NCI-H1092 (cell line): ENCODE measurements around the gene RPL29.
"Not testable (repeated sequence)": the region's sequence is repeated elsewhere in the genome, so short reads cannot be mapped to it uniquely, and the experiment has no call there.

Experiments
- DNase-seq: peaks from one replicate; lab custom pipeline; 2025; lab: John Stamatoyannopoulos, UW

Gene RPL29

GRCh38 chr3:51995346-51996163 is at the start of gene RPL29:
Gene RPL29, minus strand, starts transcription at chr3:51995895. Its CDS starts 434 bp downstream, at chr3:51995461.
- DNase-seq = peak; percentile 85

DNA sequence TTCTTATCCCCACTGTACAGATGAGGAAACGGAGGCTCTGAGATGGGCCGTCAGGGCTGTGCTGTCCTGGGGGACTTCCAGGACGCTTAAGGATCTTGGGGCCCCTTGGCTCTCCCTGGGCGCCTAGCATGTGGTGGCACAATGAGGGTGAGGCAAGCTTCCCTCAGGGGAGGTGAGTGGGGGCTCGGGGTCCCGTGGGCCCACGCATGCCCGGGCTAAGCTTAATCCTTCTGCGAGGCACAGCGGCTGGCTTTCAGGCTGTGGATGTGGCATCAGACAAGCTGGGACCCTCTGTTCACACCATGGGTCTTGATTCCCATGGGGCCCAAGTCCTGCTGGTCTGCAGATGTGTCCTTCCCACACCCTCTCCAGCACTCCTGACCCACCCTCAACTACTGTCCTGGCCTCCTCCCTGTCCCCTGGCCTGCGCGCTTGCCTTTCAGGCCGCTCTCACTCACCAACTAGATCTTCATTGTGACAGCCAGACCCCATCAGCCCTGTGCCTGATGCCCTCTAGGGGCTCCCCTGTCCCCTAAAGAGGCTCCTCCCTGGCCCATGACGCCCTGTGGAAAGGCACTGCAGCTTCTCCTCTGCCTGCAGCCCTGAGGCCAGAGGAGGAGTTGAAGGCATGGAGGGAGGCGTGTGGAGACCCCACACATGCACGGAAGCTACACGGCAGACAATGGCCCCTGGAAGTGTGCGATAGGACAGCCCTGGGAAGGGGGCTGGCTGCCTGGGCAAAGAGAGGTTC is 49.3 kb upstream of the RPL29 start:
- DNase-seq = no peak

GRCh38 chr3:52043750-52044149 is 48.1 kb upstream of the RPL29 start:
- no peak for DNase-seq

GRCh38 chr3:52043039-52043438 is 47.3 kb upstream of the RPL29 start:
- DNase-seq = not testable (repeated sequence)

DNA sequence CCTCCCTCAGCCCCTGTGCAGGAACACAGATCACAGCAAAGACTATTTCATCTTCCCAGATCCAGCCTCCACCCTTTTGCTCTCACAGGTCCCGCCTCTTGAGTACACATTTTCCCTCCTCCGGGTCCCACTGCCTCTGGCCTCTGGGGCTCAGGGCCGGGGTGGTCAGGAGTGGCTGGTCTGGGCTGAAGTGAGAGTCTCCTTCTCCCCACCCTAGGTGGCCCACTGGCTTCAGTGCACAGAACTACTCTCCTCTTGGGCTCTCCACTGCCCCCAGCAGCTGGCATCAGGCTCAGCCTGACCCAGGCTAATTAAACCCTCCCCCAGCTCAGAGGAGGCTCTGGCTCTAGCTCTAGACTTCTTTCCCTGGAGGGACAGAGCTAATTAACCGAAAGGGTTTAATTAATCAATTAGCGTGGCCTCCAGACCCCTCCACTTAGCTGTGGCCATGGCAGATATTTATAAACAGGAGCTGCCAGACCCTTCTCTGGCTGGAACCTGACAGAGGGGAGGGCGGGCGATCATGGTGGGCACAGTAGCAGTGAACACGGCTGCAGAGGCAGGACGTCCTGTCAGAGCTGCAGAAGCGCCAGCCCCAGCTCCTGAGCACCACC is 45.5 kb upstream of the RPL29 start:
- no peak for DNase-seq

DNA sequence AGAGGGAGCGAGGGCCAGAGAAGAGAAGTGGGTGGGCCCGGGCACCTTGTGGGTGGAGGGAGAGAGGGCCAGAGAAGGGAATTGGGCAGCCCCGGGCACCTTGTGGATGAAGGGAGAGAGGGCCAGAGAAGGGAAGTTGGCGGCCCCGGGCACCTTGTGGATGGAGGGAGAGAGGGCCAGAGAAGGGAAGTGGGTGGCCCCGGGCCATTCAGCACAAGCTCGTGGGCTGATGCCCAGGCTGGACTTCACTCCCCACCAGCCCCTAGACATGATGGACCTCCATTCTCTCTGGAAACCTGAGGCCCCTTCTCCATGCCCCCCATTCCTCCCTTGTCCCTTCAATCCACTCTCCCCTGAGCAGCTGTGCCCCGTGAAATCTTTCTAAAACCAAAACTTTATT is 44.9 kb upstream of the RPL29 start:
- no peak for DNase-seq

DNA sequence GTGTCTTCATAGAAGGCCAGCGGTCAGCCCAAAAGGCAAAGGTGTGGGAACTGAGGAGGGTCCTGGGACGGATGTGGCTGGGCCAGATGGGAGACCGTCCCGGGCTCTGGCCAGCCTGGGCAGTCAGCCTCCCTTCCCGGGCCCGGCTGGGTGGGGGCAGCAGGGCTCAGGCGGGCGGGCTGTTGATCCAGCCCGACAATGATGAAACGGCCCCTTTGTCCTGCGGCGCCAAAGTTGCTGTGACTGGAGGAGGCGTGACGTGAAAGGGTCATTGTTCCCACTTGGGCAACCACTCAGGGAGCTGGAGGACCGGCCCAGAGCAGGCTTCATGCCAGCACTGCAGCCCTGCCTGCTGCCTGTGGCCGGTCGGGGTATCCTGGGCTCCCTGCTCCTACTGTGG is 44.2 kb upstream of the RPL29 start:
- no peak for DNase-seq

GRCh38 chr3:52039426-52039825 is 43.7 kb upstream of the RPL29 start:
- no peak for DNase-seq

- no peak for DNase-seq
Measured at GRCh38 chr3:52038227-52038626, 42.5 kb upstream of the RPL29 start.

DNA sequence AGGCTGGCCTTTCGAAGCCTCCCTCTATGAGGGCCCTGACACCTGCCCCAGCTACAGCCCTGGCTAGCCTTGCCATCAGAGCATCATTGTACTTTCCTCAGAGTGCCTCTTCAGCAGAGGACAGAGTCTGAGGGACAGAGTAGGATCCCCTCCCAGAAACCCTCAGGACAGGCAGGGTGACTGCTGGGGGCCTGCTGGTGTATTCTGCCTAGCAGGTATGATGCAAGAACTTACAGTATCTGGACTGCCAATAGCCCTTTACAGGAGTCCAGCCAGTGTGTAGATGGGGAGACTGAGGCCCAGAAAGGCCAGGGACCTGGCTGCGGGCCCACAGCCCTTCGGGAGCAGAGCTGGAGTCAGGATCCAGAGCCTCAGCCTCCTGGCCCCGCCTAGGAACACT is 41.6 kb upstream of the RPL29 start:
- no peak for DNase-seq

- no peak for DNase-seq
Measured at GRCh38 chr3:52036829-52037228, 41.1 kb upstream of the RPL29 start.

GRCh38 chr3:52036222-52036694 is 40.6 kb upstream of the RPL29 start:
- no peak for DNase-seq

- no peak for DNase-seq
Measured at GRCh38 chr3:52034651-52035050, 39.0 kb upstream of the RPL29 start.

DNA sequence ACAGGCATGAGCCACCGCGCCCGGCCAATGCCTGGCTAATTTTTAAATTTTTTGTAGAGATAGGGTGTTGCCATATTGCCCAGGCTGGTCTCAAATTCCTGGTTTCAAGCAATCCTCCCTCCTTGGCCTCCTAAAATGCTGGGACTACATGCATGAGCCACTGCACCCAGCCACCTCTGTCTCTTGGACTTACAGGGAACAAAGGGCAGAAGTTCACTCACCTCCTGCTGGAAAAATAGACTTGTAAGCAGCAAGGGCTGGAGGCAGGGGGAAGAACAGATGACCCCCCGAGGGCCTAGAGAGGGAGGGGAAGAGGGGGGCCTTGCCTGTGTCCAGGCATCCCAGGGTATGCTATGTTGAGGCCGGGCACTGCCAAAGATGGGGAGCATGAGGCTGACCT is 38.5 kb upstream of the RPL29 start:
- DNase-seq = no peak

- not testable (repeated sequence) for DNase-seq
Measured at GRCh38 chr3:52033748-52034147, 38.1 kb upstream of the RPL29 start.

- DNase-seq = no peak
Measured at GRCh38 chr3:52032702-52033408, 37.2 kb upstream of the RPL29 start.

GRCh38 chr3:52031896-52032295 is 36.2 kb upstream of the RPL29 start:
- no peak for DNase-seq

DNA sequence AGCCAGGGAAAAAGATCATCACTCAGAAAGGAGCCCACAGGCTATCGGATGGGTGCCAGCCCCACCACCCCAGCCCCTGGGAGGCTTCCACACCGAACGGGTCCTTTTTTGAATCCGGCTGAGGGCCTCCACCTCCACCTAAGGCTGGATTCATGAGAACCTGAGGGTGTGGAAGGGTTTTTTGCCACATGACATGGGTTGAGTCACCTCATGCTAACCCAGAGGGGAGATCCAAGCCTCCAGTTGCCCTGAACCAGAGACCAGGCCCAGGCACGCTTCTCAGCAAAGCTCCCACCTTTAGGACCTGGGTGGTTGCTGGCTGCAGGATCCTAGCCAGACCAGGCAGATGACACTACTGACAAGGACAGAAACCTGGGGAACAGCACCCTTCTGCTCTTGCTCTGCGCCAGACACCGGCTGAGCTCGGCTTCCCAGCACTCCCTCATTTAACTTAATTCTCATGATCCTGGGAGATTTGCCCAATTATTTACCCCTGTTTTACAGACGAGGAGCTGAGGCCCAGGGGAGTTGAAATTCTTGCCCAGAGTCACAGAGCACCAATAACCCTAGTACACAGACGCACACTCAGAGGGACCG is 35.1 kb upstream of the RPL29 start:
- no peak for DNase-seq

DNA sequence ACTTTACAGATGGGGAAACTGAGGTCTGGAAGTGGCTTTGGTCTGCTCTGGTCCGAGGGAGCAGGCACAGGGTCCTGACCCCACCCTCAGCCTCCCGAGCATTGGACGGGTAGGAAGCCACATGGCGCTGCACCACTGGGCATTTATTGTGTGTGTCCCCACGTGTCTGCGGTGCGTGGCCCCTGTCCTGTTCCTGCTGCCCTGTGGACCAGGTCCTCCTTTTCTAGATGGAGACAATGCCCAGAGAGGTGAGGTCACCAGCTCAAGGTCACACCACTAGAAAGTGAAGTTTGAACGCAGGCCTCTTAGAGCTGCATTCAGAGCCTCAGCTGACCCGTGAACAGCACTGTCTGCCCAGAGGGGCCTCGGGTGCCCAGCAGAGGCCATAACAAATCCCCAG is 33.8 kb upstream of the RPL29 start:
- DNase-seq = no peak

GRCh38 chr3:52029053-52029452 is 33.4 kb upstream of the RPL29 start:
- DNase-seq = no peak

- no peak for DNase-seq
Measured at GRCh38 chr3:52028572-52028971, 32.9 kb upstream of the RPL29 start.

DNA sequence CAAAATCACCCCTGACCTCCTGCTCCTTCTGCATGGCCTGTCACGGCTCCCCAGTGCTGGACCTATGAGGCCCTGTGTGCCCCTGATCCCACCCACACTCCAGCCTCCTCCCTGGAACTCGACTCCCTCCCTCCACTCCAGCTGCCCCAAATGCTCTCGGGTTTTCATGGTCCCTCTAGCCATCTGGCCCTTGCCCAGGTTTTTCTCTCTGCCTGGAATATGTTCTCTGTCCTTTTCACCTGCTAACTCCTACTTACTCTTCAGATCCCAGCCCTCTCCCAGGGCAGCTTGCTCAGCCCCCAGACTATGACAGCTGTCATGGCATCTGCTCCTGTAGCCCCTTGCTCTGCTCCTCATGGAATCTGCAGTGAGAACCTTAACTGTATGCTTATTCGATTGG is 30.3 kb upstream of the RPL29 start:
- DNase-seq = no peak
